AG04449 (cell line): ENCODE measurements around the gene PXT1.
"Not testable (repeated sequence)": the region's sequence is repeated elsewhere in the genome, so short reads cannot be mapped to it uniquely, and the experiment has no call there.

ENCODE experiments used
- CTCF ChIA-PET: fragments of 350-600 bp; formaldehyde crosslinking; extraction: SDS; loops from one replicate; lab custom pipeline; 2021; ENCODE audit warnings: antibody characterized with exemption; lab: Yijun Ruan, JAX
- POLR2A ChIA-PET: fragments of 400-600, 350-600 bp; formaldehyde crosslinking; extraction: SDS; loops from one replicate; lab custom pipeline; 2020; ENCODE audit warnings: antibody characterized with exemption, inconsistent platforms; lab: Yijun Ruan, JAX
- DNase-seq: peaks from one replicate; pipeline ENCODE4 v3.0.0-alpha.2; 2010; ENCODE audit warnings: low read depth, low spot score
- H3K4me3 ChIP-seq: 2 replicates; pipeline ENCODE4 v1.5.1; 2011; ENCODE audit warnings: low read depth, mild to moderate bottlenecking, control low read depth, low read length
- TF ChIP-seq, protein P1 (sequence below): IDR thresholded peaks from one replicate; pipeline ENCODE4 v1.5.1; 2011; ENCODE audit warnings: mild to moderate bottlenecking, moderate library complexity, low read length, control low read depth, inconsistent platforms; ENCODE audit not compliant: insufficient read depth; ENCODE audit errors: missing control alignments

Gene PXT1

DNA sequence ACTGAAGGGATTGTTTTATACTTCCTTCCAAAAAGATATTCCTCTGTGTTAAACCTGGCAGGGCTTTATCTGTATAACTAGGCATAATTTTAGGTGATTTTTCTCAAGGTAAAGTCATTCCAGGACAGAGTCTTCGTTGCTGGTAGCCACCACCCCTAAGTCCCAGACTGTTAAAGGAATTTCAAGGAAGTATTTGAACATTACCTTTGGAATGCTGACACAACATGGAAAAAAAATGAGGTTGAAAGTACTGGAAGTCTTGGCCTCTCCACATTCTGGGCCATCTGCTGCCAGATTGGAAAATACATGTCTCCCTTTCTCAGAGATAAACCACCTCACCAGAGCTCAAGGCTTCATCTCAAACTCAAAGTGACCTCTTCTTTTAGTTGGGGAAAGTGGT, 28.2 kb downstream of the PXT1 start:
- no peak overlapping the region for H3K4me3 ChIP-seq
- no peak for DNase-seq
- POLR2A ChIA-PET = no interaction called here
- CTCF ChIA-PET = interaction anchor here (1.0 to 1.7 kb wide), 4 partner anchors 9 to 74 kb away, joined by 3 to 6 read pairs (median 4); no protein-coding TSS in a partner anchor
- TF ChIP-seq, protein P1, sequence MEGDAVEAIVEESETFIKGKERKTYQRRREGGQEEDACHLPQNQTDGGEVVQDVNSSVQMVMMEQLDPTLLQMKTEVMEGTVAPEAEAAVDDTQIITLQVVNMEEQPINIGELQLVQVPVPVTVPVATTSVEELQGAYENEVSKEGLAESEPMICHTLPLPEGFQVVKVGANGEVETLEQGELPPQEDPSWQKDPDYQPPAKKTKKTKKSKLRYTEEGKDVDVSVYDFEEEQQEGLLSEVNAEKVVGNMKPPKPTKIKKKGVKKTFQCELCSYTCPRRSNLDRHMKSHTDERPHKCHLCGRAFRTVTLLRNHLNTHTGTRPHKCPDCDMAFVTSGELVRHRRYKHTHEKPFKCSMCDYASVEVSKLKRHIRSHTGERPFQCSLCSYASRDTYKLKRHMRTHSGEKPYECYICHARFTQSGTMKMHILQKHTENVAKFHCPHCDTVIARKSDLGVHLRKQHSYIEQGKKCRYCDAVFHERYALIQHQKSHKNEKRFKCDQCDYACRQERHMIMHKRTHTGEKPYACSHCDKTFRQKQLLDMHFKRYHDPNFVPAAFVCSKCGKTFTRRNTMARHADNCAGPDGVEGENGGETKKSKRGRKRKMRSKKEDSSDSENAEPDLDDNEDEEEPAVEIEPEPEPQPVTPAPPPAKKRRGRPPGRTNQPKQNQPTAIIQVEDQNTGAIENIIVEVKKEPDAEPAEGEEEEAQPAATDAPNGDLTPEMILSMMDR = no peak

- TF ChIP-seq, protein P1 = no peak
- H3K4me3 ChIP-seq = no peak overlapping the region
- ChIA-PET POLR2A (no interaction called here), CTCF (interaction anchor here (1.0 to 1.7 kb wide), 3 partner anchors 9 to 73 kb away, joined by 3 to 6 read pairs (median 5); no protein-coding TSS in a partner anchor)
- DNase-seq = no peak
Observed at GRCh38 chr6:36413489-36414480, 28.9 kb downstream of the PXT1 start.

DNA sequence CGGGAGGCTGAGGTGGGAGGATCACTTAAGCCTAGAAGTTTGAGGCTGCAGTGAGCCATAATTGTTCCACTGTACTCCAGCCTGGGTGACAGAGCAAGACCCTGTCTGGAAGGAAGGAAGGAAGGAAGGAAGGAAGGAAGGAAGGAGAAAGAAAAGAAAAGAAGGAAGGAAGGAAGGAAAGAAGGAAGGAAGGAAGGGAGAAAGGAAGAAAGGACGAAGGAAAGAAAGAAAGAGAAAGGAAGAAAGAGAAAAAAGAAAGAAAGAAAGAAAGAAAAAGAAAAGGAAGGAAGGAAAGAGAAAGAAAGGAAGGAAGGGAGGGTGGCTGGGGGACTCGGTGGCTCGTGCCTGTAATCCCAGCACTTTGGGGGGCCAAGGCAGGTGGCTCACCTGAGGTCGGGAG, 32.9 kb downstream of the PXT1 start:
- CTCF ChIA-PET, H3K4me3 ChIP-seq, DNase-seq, POLR2A ChIA-PET: not testable (repeated sequence)

- ChIA-PET CTCF (no interaction called here), POLR2A (no interaction called here)
Observed at GRCh38 chr6:36404164-36404563, 38.5 kb downstream of the PXT1 start.

DNA sequence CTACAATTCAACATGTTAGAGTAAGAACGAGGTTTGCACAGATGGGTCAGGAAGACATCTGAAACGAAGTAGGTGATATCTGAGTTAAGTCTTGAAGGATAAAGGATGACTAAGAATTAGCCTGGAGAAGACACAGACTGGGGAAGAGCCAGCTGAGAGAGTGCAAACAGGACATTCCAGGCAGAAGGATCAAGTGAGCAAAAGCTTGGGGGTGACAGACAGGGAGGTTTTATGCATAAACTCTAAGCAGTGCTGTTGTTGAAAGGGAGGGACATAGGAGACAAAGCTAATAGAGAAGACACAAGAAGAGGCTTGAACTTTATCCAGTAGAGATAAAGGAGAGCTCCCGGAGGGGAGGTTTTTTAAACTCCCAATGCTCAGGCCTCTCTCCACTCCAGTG, 40.2 kb downstream of the PXT1 start:
- TF ChIP-seq, protein P1 = no peak
- ChIA-PET POLR2A (no interaction called here), CTCF (no interaction called here)
- DNase-seq = no peak
- H3K4me3 ChIP-seq = no peak overlapping the region

More at GRCh38 chr6:36404164-36404563, 38.5 kb downstream of the PXT1 start:
- no peak overlapping the region for H3K4me3 ChIP-seq
- TF ChIP-seq, protein P1 = no peak
- no peak for DNase-seq

DNA sequence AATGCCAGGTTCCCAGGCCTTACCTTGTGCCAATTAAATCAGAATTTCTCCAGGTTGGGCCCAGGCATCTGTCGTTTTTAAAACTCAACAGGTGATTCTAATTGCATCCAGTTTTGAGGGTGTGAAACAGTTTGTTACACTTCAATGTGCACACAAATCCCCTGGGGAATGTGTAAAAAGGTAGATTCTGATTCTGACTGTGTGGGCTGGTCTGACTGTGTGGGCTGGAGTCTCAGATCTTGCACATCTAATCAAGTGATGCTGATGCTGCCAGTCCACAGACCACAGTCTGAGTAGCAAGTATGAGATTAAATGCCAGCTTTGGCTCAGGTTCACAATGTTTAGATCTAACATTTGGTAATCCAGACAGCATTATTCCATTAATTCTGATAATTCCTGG, 42.7 kb downstream of the PXT1 start:
- CTCF ChIA-PET = no interaction called here
- POLR2A ChIA-PET = no interaction called here
- TF ChIP-seq, protein P1 = no peak
- DNase-seq = no peak
- H3K4me3 ChIP-seq = no peak overlapping the region

DNA sequence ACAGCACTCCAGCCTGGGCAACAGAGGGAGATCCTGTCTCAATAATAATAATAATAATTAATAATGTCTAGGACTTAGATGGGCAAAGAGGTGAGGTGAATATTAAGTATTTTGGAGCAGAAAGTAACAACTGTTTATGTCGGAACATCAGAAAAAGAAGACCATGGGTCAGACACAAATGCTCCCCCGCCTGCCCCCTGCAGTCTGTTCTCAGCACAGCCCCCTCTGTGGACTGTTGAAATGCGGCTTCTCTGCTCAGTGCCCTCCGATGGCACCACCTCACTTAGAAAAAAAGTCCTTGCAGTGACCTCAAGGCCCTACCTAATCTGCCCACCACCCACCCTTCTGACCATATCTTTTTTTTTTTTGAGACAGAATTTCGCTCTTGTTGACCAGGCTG, 50.0 kb downstream of the PXT1 start:
- POLR2A ChIA-PET = no interaction called here
- CTCF ChIA-PET = no interaction called here
- TF ChIP-seq, protein P1 = no peak
- no peak for DNase-seq
- H3K4me3 ChIP-seq = no peak overlapping the region
